DOHH2 (cell line): ENCODE results near the gene PAPOLB.

Experiments used
- H3F3A ChIP-seq: fragments of 200-600 bp; sonication (generic), shearing (Covaris generic); 2 replicates; pipeline ENCODE4 v1.6.0; 2016; ENCODE audit warnings: antibody characterized with exemption, mild to moderate bottlenecking; ENCODE audit not compliant: control insufficient read depth, insufficient read depth
- H3K27ac ChIP-seq: fragments of 200-600 bp; sonication (generic); 2 replicates; pipeline ENCODE4 v1.5.1; 2014; ENCODE audit warnings: low read depth, mild to moderate bottlenecking, low read length, moderate library complexity
- H3K27me3 ChIP-seq: fragments of 200-600 bp; sonication (generic); 2 replicates; pipeline ENCODE4 v1.6.1; 2014; ENCODE audit warnings: mild to moderate bottlenecking, low read length, mixed read lengths; ENCODE audit not compliant: control insufficient read depth
- H3K36me3 ChIP-seq: fragments of 200-600 bp; sonication (generic); 2 replicates; pipeline ENCODE4 v1.6.1; 2014; ENCODE audit warnings: mild to moderate bottlenecking, low read length, moderate library complexity, mixed read lengths; ENCODE audit not compliant: control insufficient read depth
- H3K4me1 ChIP-seq: fragments of 200-600 bp; sonication (generic); 2 replicates; pipeline ENCODE4 v1.6.1; 2014; ENCODE audit warnings: mild to moderate bottlenecking, low read length, mixed read lengths; ENCODE audit not compliant: control insufficient read depth
- H3K4me2 ChIP-seq: fragments of 200-600 bp; sonication (generic); 2 replicates; pipeline ENCODE4 v1.6.0; 2014; ENCODE audit warnings: mild to moderate bottlenecking, low read length, moderate library complexity
- H3K4me3 ChIP-seq: fragments of 200-600 bp; sonication (generic); 2 replicates; pipeline ENCODE4 v1.5.1; 2014; ENCODE audit warnings: mild to moderate bottlenecking, low read length, mixed read lengths
- H3K79me2 ChIP-seq: fragments of 200-600 bp; sonication (generic); 2 replicates; pipeline ENCODE4 v1.6.1; 2014; ENCODE audit warnings: mild to moderate bottlenecking, low read length, mixed read lengths; ENCODE audit not compliant: control insufficient read depth
- H3K9me2 ChIP-seq: fragments of 200-600 bp; sonication (generic); replicated peaks from 2 replicates; pipeline ENCODE4 v1.6.1; 2014; ENCODE audit warnings: mild to moderate bottlenecking, low read length, mixed read lengths; ENCODE audit not compliant: control insufficient read depth
- H3K9me3 ChIP-seq: fragments of 200-600 bp; sonication (generic); 2 replicates; pipeline ENCODE4 v1.6.1; 2014; ENCODE audit warnings: antibody characterized with exemption, low read length, mixed read lengths; ENCODE audit not compliant: control insufficient read depth, insufficient read depth
- H4K20me1 ChIP-seq: fragments of 200-600 bp; sonication (generic); 2 replicates; pipeline ENCODE4 v1.6.0; 2014; ENCODE audit warnings: low read depth, mild to moderate bottlenecking, antibody characterized with exemption, low read length, moderate library complexity; ENCODE audit not compliant: control insufficient read depth, insufficient read depth
- CTCF ChIP-seq: fragments of 200-600 bp; sonication (generic); IDR thresholded peaks from one replicate; pipeline ENCODE4 v1.5.1; 2014; ENCODE audit warnings: antibody characterized with exemption, mild to moderate bottlenecking, low read depth, low read length; ENCODE audit not compliant: poor library complexity, severe bottlenecking
- EZH2phosphoT487 ChIP-seq: fragments of 200-600 bp; sonication (generic); IDR thresholded peaks from 2 replicates; pipeline ENCODE4 v1.6.1; 2017; ENCODE audit warnings: borderline replicate concordance, mild to moderate bottlenecking, antibody characterized with exemption, low read length, moderate library complexity, mixed read lengths

The PAPOLB gene

DNA sequence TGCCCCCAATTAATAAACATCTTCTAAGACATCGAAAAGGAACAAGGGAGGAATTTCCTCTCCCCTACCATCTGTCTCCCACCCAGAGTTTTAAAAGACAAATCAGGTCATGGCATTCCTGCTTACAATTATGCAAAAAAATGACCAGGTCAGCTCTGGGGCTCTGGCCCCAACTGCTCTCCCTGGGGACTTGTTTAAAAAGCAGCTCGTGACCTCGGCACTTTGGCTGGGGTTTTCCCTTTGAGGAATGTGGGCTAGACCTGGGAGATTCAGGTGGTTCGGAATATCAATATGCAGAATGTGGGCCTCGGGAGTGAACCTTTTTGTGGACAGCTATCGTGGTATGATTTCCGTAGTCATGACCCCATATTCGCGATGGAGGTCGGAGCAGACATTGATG lies 22.3 kb upstream of the PAPOLB start:
- Histone ChIP-seq H4K20me1 (no peaks in the 10 kb centered on the region), H3K4me1 (no peaks in the 10 kb centered on the region), H3K9me3 (no peaks in the 10 kb centered on the region; the same call in 1 of the 2 replicates), H3K4me2 (no peak overlapping the region), H3F3A (no peaks in the 10 kb centered on the region), H3K4me3 (no peak overlapping the region), H3K79me2 (no peaks in the 10 kb centered on the region), H3K27ac (no peak overlapping the region), H3K27me3 (peaks cover 13% of the 10 kb centered on the region), H3K9me2 (no peaks in the 10 kb centered on the region), H3K36me3 (no peaks in the 10 kb centered on the region)
- TF ChIP-seq EZH2phosphoT487 = no peak
- TF ChIP-seq CTCF = no peak

- H3K27me3 ChIP-seq = peaks cover 13% of the 10 kb centered on the region
These were observed 21.7 kb upstream of the PAPOLB start, which contains the start of gene RADIL for GRCh38 chr7:4883372-4884144. RADIL (minus strand) TSS chr7:4883716; CDS start chr7:4878139, 5,577 bp downstream.

DNA sequence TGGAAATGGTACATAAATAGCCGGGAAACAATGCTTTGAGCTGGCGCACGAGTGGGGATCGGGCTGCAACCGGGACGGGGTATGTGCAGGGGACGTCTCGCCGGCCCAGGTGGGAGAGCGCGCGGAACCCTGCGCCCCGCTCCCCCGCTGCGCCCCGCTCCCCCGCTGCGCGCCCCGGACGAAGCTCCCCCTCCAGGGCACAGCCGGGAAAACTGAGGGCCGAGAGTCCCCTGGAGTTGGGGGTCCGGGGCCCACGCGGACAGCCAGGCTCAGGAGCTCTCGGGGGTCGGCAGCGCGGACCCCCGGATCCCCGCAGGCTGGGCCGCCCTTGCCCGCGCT lies 21.2 kb upstream of the PAPOLB start:
- Histone ChIP-seq H3K9me2 (no peaks in the 10 kb centered on the region), H3F3A (no peaks in the 10 kb centered on the region), H3K4me1 (no peaks in the 10 kb centered on the region), H4K20me1 (no peaks in the 10 kb centered on the region), H3K79me2 (no peaks in the 10 kb centered on the region), H3K9me3 (no peaks in the 10 kb centered on the region; the same call in 1 of the 2 replicates), H3K36me3 (no peaks in the 10 kb centered on the region), H3K4me3 (peak overlapping the region; percentile 38; the same call in 1 of the 2 replicates), H3K4me2 (peak overlapping the region; percentile 51), H3K27ac (no peak overlapping the region), H3K27me3 (peaks cover 13% of the 10 kb centered on the region)
- TF ChIP-seq EZH2phosphoT487 (no peak), CTCF (no peak)

More at GRCh38 chr7:4883372-4884144, 21.7 kb upstream of the PAPOLB start, which contains the start of gene RADIL:
- TF ChIP-seq EZH2phosphoT487 (no peak), CTCF (peak; percentile 79)
- no peaks in the 10 kb centered on the region; the same call in 1 of the 2 replicates for H3K9me3 ChIP-seq
- H3K79me2 ChIP-seq = no peaks in the 10 kb centered on the region
- no peaks in the 10 kb centered on the region for H3K36me3 ChIP-seq
- H3K4me3 ChIP-seq = peak within 1 kb of the TSS; percentile 38; the same call in 1 of the 2 replicates
- no peaks in the 10 kb centered on the region for H3K4me1 ChIP-seq
- no peaks in the 10 kb centered on the region for H3K9me2 ChIP-seq
- H4K20me1 ChIP-seq = no peaks in the 10 kb centered on the region
- peak within 1 kb of the TSS; percentile 51 for H3K4me2 ChIP-seq
- no peaks in the 10 kb centered on the region for H3F3A ChIP-seq
- H3K27ac ChIP-seq = no peak within 1 kb of the TSS
